ENCODE data around the gene DDX51. TPM values are rescaled to one million over a fixed set of nuclear protein-coding genes. Genes with fewer than 3 reads are reported as not detected.
"Not testable (repeated sequence)": the region's sequence is repeated elsewhere in the genome, so short reads cannot be mapped to it uniquely, and the experiment has no call there.

The DDX51 gene
- total RNA-seq, 2 donors from 2014 or later: 29.5 to 83.7 TPM

DNA sequence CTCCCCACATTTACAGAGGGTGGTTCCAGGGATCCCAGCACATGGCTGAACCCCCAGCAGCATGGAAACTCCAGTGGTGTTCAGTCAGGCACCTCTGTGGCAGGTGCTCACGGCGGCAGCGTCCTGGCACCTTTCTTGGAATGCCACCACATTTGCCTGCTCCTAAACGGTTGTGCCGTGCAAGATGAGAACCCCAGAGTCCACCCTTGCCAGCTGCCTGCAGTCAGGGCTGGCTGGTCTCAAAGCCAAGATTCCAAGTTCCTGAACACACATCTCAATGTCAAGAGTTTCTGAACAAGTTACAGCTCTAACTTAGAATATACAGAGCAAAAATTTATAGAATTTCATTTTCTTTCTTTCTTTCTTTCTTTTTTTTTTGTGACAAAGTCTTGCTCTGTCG lies 38.7 kb downstream of the DDX51 start:
- no peak for DNase-seq (ENCODE audit: low spot score)
- no peak for ATAC-seq
- H3K4me3 Mint-ChIP-seq: no peak overlapping the region

GRCh38 chr12:132103542-132104308 lies 40.4 kb downstream of the DDX51 start:
- H3K27ac Mint-ChIP-seq: no peak overlapping the region
- no peak overlapping the region for H3K4me3 Mint-ChIP-seq
- peak in 1 of 2 donors; percentile 9 for ATAC-seq
- no peaks in the 10 kb centered on the region for H3K9me3 Mint-ChIP-seq
- H3K4me1 Mint-ChIP-seq (ENCODE audit: low read depth in 2 of 2): peaks cover 0 to 5% of the 10 kb centered on the region in 2 donors
- DNase-seq (ENCODE audit: low spot score): no peak
- H3K36me3 Mint-ChIP-seq: no peaks in the 10 kb centered on the region
- no peaks in the 10 kb centered on the region for H3K27me3 Mint-ChIP-seq

More for the DNA sequence above, 38.7 kb downstream of the DDX51 start:
- Mint-ChIP-seq H3K9me3 (no peaks in the 10 kb centered on the region), H3K36me3 (no peaks in the 10 kb centered on the region), H3K27me3 (no peaks in the 10 kb centered on the region), H3K4me1 (ENCODE audit: low read depth in 2 of 2) (peaks cover 0 to 3% of the 10 kb centered on the region in 2 donors), H3K27ac (no peak overlapping the region)

GRCh38 chr12:132103072-132103471 lies 41.0 kb downstream of the DDX51 start:
- not testable (repeated sequence) for H3K27me3 Mint-ChIP-seq; DNase-seq (ENCODE audit: low spot score); H3K4me1 Mint-ChIP-seq (ENCODE audit: low read depth in 2 of 2); H3K9me3 Mint-ChIP-seq; H3K4me3 Mint-ChIP-seq; H3K36me3 Mint-ChIP-seq; ATAC-seq; H3K27ac Mint-ChIP-seq

DNA sequence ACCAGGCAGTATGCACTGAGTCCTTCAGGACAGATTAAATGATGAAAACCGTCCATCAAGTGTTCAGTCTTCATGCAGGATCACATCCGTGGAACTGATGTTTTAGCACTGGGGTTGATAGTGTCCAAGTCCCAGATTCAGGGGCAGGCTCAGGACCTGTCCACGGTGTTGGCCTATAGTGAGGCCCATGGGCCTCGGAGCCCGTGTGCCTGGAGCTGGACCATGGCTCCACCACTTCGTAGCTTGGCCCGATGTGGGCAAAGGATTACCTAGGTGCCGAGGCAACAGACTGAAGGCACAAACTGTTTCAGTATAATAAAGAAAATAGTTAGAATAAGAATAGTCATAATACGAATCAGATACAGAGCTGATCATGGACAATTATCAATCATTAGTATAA lies 41.8 kb downstream of the DDX51 start:
- H3K27ac Mint-ChIP-seq: no peak overlapping the region

GRCh38 chr12:132100306-132101065 lies 43.6 kb downstream of the DDX51 start:
- ATAC-seq: no peak
- H3K4me3 Mint-ChIP-seq: no peak overlapping the region

More for the DNA sequence above, 41.8 kb downstream of the DDX51 start:
- H3K36me3 Mint-ChIP-seq: peaks cover 5% of the 10 kb centered on the region
- no peaks in the 10 kb centered on the region for H3K27me3 Mint-ChIP-seq
- no peak for ATAC-seq
- no peak for DNase-seq (ENCODE audit: low spot score)
- H3K4me1 Mint-ChIP-seq (ENCODE audit: low read depth in 2 of 2): peaks cover 0 to 3% of the 10 kb centered on the region in 2 donors
- no peaks in the 10 kb centered on the region for H3K9me3 Mint-ChIP-seq
- no peak overlapping the region for H3K4me3 Mint-ChIP-seq

GRCh38 chr12:132099739-132100138 lies 44.4 kb downstream of the DDX51 start:
- DNase-seq (ENCODE audit: low spot score) (no peak), ATAC-seq (no peak)
- no peaks in the 10 kb centered on the region for H3K27me3 Mint-ChIP-seq
- H3K4me3 Mint-ChIP-seq: no peak overlapping the region
- peaks cover 7 to 12% of the 10 kb centered on the region in 2 donors for H3K4me1 Mint-ChIP-seq (ENCODE audit: low read depth in 2 of 2)
- no peak overlapping the region for H3K27ac Mint-ChIP-seq
- no peaks in the 10 kb centered on the region for H3K9me3 Mint-ChIP-seq
- H3K36me3 Mint-ChIP-seq: peaks cover 19% of the 10 kb centered on the region

More at GRCh38 chr12:132100306-132101065, 43.6 kb downstream of the DDX51 start:
- Mint-ChIP-seq H3K4me1 (ENCODE audit: low read depth in 2 of 2) (peaks cover 6 to 12% of the 10 kb centered on the region in 2 donors), H3K36me3 (peaks cover 17% of the 10 kb centered on the region), H3K27ac (no peak overlapping the region), H3K27me3 (no peaks in the 10 kb centered on the region), H3K9me3 (no peaks in the 10 kb centered on the region)
- DNase-seq (ENCODE audit: low spot score): no peak

DNA sequence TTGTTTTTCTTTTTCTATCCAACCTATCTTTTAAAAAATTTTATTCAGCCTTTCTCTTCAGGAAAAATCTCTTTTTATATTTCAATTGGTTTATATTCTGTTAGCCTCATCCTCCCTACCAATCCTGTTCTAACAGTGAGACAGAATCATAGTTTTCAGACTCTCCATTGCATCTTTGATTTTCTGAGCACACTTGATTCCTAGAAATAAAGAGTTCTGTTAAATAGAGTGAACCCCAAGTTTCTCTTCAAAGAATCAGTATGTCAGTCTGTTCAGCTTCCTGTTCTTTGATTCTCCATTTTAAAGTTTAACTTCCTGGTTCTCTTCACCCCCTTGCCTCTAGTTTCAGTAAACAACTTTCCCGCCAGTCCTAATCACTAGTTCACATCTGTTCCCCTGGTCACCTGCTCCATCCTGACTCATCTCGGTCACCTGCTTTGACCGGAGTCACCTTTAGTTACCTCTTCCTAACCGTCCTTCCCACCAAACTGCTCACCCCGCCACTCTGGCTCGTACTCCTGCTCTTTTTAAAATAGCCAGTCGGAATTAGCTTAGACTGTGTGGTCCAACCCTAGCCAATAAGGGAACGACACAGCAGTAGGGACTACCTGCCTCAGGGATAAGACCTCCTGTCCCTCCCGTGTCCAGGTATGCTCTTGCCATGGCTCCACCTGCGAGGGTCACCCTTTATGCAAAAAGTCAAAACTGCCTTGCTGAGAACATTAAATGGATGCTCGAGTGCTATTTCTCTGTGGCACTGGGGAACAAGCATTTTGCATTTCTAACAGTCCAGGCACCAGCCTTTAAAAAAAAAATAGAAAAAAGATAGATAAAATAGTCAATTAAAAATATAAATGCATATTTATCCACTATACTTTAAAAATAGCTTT lies 48.4 kb downstream of the DDX51 start:
- Mint-ChIP-seq H3K4me1 (ENCODE audit: low read depth in 2 of 2) (peaks cover 7 to 12% of the 10 kb centered on the region in 2 donors), H3K27me3 (no peaks in the 10 kb centered on the region), H3K27ac (peak overlapping the region in 1 of 2 donors; percentile 18), H3K4me3 (no peak overlapping the region), H3K36me3 (peaks cover 19% of the 10 kb centered on the region), H3K9me3 (no peaks in the 10 kb centered on the region)
- no peak for DNase-seq (ENCODE audit: low spot score)
- no peak for ATAC-seq

DNA sequence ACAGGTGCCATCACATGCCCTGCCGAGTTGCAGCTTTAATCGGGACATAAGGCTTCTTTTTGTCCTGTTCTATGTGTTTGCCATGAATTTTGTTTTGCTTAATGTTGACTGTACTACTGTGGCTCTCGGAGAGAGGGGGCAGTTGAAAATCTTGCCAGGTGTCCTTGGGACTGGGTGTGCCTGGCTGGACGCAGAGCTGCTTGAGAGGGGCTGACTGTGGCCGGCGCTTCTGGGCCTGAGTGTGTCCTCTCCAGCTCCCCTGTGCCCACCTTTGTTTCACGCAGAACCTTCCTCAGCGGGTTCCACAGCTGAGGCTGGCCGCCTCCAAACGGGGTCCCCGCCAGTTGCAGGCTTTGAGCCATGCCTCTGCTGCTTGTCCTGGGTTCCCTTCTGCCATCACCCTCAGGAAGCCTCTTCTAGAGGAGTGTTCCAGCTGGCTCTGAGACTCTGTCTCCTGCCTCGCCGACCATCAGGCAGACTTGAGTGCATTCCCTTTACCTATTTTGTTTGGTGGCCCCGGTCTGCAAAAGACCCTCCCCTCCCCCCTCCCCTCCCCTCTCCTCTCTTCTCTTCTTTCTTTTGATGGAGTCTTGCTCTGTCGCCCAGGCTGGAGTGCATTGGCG lies 49.7 kb downstream of the DDX51 start:
- Mint-ChIP-seq H3K4me1 (ENCODE audit: low read depth in 2 of 2) (peaks cover 7 to 18% of the 10 kb centered on the region in 2 donors), H3K4me3 (no peak overlapping the region), H3K27me3 (no peaks in the 10 kb centered on the region), H3K36me3 (peaks cover 24% of the 10 kb centered on the region), H3K9me3 (no peaks in the 10 kb centered on the region), H3K27ac (no peak overlapping the region)
- DNase-seq (ENCODE audit: low spot score) (no peak), ATAC-seq (no peak)

DNA sequence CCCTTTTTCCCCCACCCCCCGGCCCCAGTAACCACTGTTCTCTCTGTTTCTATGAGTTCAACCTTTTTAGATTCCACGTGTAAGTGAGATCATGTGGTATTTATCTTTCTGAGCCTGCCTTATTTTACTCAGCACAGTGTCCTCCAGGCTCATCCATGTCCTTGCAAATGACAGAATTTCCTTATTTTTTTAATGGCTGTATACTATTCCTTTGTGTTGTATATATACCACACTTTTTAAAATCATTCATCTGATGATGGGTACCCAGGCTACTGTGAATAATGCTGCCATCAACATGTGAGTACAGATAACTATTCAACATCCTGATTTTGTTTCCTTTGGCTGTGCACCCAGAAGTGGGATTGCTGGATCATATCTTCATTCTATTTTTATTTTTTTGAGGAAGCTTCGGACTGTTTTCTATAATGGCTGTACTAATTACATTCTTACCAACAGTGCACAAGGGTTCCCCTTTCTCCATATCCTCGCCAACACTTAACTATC lies 54.7 kb downstream of the DDX51 start:
- Mint-ChIP-seq H3K4me3 (no peak overlapping the region), H3K4me1 (ENCODE audit: low read depth in 2 of 2) (peaks cover 15 to 27% of the 10 kb centered on the region in 2 donors), H3K27ac (peak overlapping the region in 1 of 2 donors; percentile 49), H3K36me3 (peaks cover 14% of the 10 kb centered on the region), H3K27me3 (no peaks in the 10 kb centered on the region), H3K9me3 (no peaks in the 10 kb centered on the region)
- DNase-seq (ENCODE audit: low spot score) (no peak), ATAC-seq (no peak)

Other genes with a start within 250 kb of the DDX51 start
- gene ULK1, start 249.7 kb downstream of the DDX51 start, total RNA-seq: 10 to 100 TPM; 21.8 to 24.3 TPM
- gene PUS1, start 215.0 kb downstream of the DDX51 start, total RNA-seq: 100 to 1,000 TPM in 1 of 2 donors, 10 to 100 TPM in 1; 53.7 to 147 TPM
- 100 to 1,000 TPM in 1 of 2 donors, 10 to 100 TPM in 1; 53.5 to 106 TPM for gene EP400, start 194.4 kb downstream of the DDX51 start, total RNA-seq
- gene NOC4L, start 138 bp upstream of the DDX51 start, total RNA-seq: 10 to 100 TPM; 28.0 to 48.2 TPM
- gene GALNT9, start 185.3 kb upstream of the DDX51 start, total RNA-seq: not detected

Data from natural killer cell treated with Interleukin-12 subunit alpha and Interleukin-12 subunit beta and Interleukin-15 and Interleukin-18, amount 100 ng/mL, for 72 hours (primary cell).